Anterior cingulate cortex (tissue), 58 donors: Measurements from ENCODE around the gene ZC2HC1B.
"Not testable (repeated sequence)": the region's sequence is repeated elsewhere in the genome, so short reads cannot be mapped to it uniquely, and the experiment has no call there.

Experiments
- DNase-seq, 58 donors: peaks; one replicate each; lab custom pipeline; 2025; lab: John Stamatoyannopoulos, UW

ZC2HC1B gene

GRCh38 chr6:143867236-143867635, 3.0 kb downstream of the ZC2HC1B start:
- no peak for DNase-seq

- not testable (repeated sequence) for DNase-seq
These were observed 4.5 kb downstream of the ZC2HC1B start for GRCh38 chr6:143868808-143869207.

- not testable (repeated sequence) for DNase-seq
These were observed 7.0 kb downstream of the ZC2HC1B start for GRCh38 chr6:143871202-143871730.

- DNase-seq, result no peak
These were observed 7.9 kb downstream of the ZC2HC1B start for GRCh38 chr6:143872201-143872600.

GRCh38 chr6:143873600-143873999, 9.3 kb downstream of the ZC2HC1B start:
- not testable (repeated sequence) for DNase-seq

GRCh38 chr6:143874503-143874902, 10.2 kb downstream of the ZC2HC1B start:
- not testable (repeated sequence) for DNase-seq

GRCh38 chr6:143877584-143878271, 13.5 kb downstream of the ZC2HC1B start:
- DNase-seq, result no peak

GRCh38 chr6:143878272-143878760, 14.0 kb downstream of the ZC2HC1B start:
- no peak for DNase-seq

- no peak for DNase-seq
These were observed 16.1 kb downstream of the ZC2HC1B start for GRCh38 chr6:143880412-143880811.

- no peak for DNase-seq
These were observed 18.2 kb downstream of the ZC2HC1B start for GRCh38 chr6:143882401-143882930.

- no peak for DNase-seq
These were observed 20.1 kb downstream of the ZC2HC1B start for GRCh38 chr6:143884216-143884900.

- DNase-seq, result no peak
These were observed 20.8 kb downstream of the ZC2HC1B start for GRCh38 chr6:143885116-143885515.

- DNase-seq, result no peak
These were observed 30.4 kb downstream of the ZC2HC1B start for GRCh38 chr6:143894655-143895054.

GRCh38 chr6:143896126-143896860, 32.0 kb downstream of the ZC2HC1B start:
- DNase-seq, result no peak

GRCh38 chr6:143900358-143900757, 36.1 kb downstream of the ZC2HC1B start:
- no peak for DNase-seq

GRCh38 chr6:143901885-143902750, 37.8 kb downstream of the ZC2HC1B start:
- DNase-seq, result peak in 2 of 58 donors; percentile 5 to 7

- DNase-seq, result no peak
These were observed 38.6 kb downstream of the ZC2HC1B start for GRCh38 chr6:143902827-143903226.

- DNase-seq, result no peak
These were observed 46.8 kb downstream of the ZC2HC1B start for GRCh38 chr6:143911028-143911427.

- DNase-seq, result no peak
These were observed 48.4 kb downstream of the ZC2HC1B start for GRCh38 chr6:143912671-143913070.

GRCh38 chr6:143917026-143917425, 52.8 kb downstream of the ZC2HC1B start:
- DNase-seq, result not testable (repeated sequence)
